GM10847 (cell line): Measurements from ENCODE around the gene FHIP1B.

Source experiments
- POLR2A ChIP-seq: IDR thresholded peaks from 2 replicates; pipeline ENCODE4 v1.6.1; 2011; ENCODE audit not compliant: insufficient read length; ENCODE audit errors: extremely low read depth

FHIP1B gene

DNA sequence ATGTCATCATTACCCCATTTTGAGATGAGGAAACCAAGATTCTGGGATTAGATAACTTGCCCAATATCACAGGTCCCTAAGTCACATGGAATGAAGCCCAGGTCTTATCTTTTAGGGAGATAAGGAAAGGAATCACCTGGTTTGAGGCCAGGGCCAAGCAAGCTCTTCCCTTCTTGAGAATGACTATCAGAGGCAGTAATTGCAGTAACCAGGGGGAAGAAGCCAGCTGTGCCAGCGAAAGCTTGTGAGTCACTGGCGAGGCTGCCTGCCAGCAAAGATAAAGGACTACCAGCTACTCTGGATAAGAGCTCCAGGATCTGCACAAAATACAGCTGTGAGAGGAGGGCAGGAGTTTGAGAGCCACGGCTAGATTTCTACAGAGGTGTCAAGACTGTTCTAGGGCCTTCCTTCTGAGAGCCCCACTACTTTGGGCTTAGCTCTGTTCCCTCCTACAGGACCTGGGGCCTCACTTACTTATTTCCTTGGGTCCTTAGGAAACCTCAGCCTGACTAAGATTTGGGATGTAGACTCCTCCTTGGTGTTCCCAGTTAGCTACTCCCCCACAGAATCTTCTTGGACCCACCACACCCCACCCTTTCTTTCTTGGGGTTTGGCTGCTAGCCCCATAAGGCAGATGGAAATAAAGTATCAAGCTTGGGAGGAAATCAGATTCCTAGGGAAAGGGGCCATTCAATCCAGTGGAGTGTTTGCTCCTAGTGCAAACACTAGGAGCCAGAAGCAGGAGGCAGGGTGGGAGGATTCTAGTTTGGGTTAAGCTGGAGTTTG, 15.5 kb upstream of the FHIP1B start:
- TF ChIP-seq POLR2A = no peak

DNA sequence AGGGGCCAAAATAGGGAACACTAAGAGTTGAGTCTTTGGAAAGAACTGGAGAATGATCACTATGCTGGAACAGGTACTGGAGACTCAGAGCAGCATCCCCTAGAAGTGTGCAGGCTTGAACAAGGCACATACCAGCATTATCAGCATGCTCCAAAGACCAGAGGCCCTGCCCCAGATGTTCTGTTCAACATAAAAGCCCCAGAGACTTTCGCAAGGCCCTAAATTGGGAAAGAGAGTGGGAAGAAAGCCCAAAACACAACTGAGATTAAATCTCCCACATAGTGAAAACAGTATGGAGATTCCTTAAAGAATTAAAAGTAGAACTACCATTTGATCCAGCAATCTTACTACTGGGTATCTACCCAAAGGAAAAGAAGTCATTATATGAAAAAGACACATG, 13.8 kb upstream of the FHIP1B start:
- TF ChIP-seq POLR2A = no peak

DNA sequence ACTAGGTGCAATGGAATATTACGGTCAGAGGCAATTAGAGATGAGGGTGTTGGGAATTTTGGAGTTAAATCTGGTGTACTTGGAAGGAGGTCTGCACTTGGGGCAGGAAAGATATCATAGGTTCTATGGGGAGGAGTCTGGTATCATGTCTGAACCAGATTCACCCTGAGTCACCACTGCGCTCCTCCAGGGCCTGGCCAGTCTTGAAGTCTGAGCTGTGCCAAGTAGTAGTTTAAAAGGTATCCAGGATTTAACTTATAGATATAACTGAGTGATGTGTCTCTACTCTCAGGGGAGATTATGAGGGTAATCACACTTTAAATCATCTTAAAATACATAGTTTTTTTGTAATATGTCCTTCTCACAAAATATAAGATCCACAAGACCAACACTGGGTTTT, 11.1 kb upstream of the FHIP1B start:
- no peak for TF ChIP-seq POLR2A

DNA sequence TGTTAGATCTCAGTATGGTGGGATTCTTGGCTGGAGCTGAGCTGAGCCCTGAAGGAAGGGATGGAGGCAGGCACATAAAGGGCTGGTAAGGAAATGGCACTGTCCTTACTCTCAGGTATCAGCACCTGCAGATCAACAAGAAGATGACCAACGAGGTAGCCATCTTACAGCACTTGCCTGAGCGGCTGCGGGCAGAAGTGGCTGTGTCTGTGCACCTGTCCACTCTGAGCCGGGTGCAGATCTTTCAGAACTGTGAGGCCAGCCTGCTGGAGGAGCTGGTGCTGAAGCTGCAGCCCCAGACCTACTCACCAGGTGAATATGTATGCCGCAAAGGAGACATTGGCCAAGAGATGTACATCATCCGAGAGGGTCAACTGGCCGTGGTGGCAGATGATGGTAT, 6.9 kb upstream of the FHIP1B start:
- TF ChIP-seq POLR2A = no peak

DNA sequence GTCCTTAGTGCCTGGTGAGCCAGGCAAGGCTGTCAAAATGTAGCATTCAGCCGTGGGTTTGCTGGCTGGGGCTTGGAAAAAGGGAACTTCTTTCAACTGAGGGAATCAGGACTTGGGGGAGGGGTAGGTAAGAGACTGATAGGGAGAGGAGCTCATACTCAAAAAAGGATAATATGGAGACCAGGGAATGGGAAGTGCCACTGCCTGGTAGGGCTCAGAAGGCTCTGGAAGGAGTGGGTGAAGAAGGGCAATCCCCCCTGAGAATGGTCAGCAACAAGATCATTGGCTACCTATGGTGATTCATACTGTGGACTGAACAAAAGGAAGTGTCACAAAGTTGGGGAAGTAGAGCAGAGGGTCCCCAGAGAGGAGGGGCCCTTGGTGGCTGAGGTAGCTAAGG, 6.3 kb upstream of the FHIP1B start:
- no peak for TF ChIP-seq POLR2A

DNA sequence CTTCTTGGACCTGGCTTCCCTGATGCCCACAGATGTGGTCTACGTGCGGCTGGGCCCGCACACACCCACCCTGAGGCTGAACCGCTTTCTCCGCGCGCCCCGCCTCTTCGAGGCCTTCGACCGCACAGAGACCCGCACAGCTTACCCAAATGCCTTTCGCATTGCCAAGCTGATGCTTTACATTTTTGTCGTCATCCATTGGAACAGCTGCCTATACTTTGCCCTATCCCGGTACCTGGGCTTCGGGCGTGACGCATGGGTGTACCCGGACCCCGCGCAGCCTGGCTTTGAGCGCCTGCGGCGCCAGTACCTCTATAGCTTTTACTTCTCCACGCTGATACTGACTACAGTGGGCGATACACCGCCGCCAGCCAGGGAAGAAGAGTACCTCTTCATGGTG, 5.7 kb upstream of the FHIP1B start:
- TF ChIP-seq POLR2A = no peak

DNA sequence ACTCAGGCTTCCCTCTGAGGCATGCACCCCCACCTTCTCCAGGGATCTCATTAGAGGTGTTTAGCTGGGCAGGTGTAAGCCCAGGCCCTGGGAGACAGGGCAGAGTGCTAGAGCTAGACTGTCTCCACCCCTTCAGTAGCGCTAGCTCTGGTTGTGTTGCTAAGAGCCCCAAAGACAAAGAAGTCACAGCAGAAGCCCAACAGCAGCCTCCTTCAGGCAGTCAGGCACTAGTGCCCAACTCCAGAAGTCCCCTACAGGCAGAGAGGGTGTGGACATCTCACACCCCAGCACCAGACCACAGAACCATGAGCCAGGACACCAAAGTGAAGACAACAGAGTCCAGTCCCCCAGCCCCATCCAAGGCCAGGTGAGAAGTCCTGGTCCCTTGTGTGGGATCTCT, 4.5 kb upstream of the FHIP1B start, which contains the start of gene CNGA4:
Gene CNGA4 (plus strand): TSS at position 188 of the 400 bp plus-strand sequence. CDS start 118 bp downstream, at position 306.
- no peak for TF ChIP-seq POLR2A

- TF ChIP-seq POLR2A = no peak
Observed at GRCh38 chr11:6237761-6238302, 3.4 kb upstream of the FHIP1B start.

DNA sequence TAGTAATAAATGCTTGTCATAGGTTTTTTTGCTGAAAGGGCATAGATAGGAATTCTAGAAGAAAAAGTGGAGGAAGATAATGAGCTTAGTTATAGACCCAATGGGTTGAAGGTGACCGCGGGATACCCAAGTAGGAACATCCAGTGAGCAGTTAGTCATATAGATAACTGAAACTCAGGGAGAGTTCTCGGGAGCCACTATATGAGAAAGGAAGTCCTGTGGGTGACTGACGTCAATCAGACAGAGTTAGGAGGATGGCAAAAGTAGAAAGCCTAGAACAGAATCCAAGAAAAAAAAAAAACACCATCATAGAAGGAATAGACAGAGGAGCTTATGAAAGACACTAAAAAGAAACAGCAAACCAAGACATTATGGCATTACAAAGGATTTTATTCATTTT, 2.8 kb upstream of the FHIP1B start:
- no peak for TF ChIP-seq POLR2A

DNA sequence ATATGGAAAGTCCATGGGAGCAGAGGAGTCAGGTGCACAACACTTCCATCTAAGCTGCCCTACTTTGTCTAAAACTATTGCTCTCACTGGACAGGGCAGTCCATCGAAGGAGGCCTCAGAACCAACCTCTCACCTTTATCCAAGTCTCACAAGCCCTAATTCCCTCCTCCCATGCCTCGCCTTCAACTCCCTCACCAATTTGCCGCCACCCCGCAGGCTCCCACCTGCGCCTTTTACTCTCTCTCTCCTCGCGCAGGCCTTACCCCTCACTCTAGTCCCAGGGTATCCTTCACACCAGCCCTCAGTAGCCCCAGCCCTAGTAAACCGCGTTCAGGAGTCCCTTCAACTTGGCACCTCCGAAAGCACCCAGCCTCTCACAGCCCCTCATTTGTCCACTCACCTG, 451 bp downstream of the FHIP1B start:
- TF ChIP-seq POLR2A = no peak

DNA sequence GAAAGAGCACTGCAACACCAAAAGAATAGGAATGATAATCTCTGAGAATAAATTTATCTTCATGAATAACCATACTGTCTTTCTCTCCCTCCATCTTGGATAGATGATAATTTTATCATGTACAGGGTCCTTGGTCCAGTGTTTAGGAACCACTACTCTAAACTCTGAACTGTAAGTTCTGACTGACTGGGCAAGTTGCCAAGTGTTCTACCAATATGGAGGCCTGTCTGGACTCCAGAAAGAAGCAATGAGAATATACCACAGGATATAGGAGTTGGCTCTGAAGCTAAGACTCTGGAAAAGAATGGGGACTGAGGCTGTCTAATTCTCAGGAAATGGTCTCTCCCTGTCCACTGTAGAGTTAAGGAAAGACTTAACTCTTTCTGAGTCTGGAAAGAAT, 1.5 kb downstream of the FHIP1B start:
- TF ChIP-seq POLR2A = no peak

- no peak for TF ChIP-seq POLR2A
Observed at GRCh38 chr11:6229911-6230310, 4.5 kb downstream of the FHIP1B start.

- TF ChIP-seq POLR2A = no peak
Observed at GRCh38 chr11:6228520-6228919, 5.9 kb downstream of the FHIP1B start.

GRCh38 chr11:6225896-6226295, 8.5 kb downstream of the FHIP1B start:
- TF ChIP-seq POLR2A = no peak

- TF ChIP-seq POLR2A = no peak
Observed at GRCh38 chr11:6225024-6225423, 9.4 kb downstream of the FHIP1B start.

DNA sequence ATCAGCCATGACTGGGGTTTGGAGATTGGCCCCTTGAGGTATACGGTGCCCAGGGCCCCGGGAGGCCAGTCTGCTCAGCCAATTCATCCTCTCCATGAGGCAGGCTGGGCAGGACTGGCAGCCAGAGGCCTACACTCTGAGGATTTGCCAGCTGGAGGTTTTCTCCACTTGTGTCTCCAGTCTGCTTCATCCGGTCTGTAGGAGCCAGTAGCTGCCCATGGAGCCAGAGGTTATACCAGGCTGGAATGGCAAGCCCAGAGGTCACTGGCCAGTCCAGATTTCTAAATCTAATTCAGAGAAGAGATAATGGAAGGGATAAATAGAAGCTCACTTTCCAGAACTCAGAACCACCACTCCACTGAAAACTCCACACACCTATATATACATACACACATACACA, 10.0 kb downstream of the FHIP1B start:
- no peak for TF ChIP-seq POLR2A

DNA sequence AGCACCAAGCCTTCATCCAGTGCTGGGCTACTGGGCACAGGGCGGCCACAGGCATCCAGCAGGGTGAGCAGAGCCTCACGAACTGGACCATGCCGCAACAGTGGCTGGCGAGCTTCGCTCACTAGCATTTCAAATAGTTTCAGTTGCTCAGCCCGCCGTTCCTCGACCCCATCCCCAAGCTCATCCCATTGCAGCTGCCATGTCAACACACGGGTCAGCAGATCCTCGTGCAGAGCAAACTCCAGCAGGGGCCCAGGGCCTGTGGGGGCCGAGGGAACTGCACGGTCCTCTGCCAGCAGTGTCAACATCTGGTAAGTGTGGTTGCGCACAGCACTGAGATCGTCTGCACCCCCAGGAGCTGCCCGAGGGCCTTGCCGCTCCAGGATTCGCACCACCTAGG, 10.6 kb downstream of the FHIP1B start:
- TF ChIP-seq POLR2A = no peak
